Right ventricle myocardium inferior (tissue), 1 donor: ENCODE results near the gene MAGOHB. TPM values are rescaled to one million over a fixed set of nuclear protein-coding genes. Genes with fewer than 3 reads are reported as not detected.
"Not testable (repeated sequence)": the region's sequence is repeated elsewhere in the genome, so short reads cannot be mapped to it uniquely, and the experiment has no call there.

Experiments used
- ATAC-seq: fragments of 200-7000 bp; cut with Tn5 transposase; one replicate; pipeline ENCODE4 v1.9.1; 2020; ENCODE audit warnings: mild to moderate bottlenecking, moderate library complexity
- DNase-seq: peaks from one replicate; pipeline ENCODE4 v3.0.0; 2021; ENCODE audit errors: missing footprints
- intact Hi-C: fragments of 100-400 bp; cut with DNase I; formaldehyde crosslinking; loops from one replicate; pipeline ENCODE4 v1.11.0; 2022
- total RNA-seq: library from RNA; stranded (reverse); fragmentation: NEBNext Ultra II Directional; extraction: Animal tissue kit (Norgen Biotek cat#: 25700); gene quantifications from one replicate; pipeline ENCODE4 v1.2.1, GENCODE V29; 2021
- donor health status: DM: no; HTN: yes; CAD: no; lungs with severe emphysema.

The MAGOHB gene
- total RNA-seq, 1 donor from 2014 or later: 14.8 TPM

DNA sequence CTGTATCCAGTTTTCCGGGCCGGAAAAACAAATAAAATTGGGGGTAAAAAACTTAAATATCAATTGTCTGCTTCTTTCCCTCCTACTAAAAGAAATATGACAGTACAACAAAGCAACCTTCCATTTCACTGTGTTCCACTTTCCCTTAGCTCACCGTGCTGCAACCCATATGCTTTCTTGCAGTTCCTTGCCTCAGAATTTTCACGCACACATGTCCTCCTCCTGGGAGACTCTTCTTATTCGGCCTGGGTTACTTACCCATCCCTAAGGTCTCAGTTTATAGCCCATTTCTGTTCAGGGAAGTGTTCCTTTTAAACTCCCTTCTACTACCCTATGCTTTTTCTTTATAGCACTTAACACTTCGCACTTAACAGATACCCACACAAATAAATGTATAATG, 4.5 kb upstream of the MAGOHB start:
- ATAC-seq (no peak), DNase-seq (no peak)
- intact Hi-C loops: no loop called here

DNA sequence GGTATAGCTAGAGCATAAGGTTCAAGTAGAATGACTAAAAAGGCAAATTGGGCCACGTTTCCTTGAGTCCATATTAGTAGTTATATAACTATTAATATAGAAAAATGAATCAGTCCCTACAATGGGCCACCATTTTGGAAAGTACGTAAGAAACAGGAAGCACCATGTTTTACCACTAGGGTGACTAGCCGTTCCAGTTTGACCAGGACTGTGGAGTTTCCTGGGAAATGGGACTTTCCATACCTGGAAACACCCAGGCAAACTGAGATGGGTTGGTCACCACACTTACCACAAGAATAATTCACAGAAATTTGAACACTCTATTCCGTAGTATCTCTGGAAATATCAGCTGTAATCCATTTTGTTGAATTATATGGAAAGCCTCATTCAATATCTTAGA, 2.1 kb upstream of the MAGOHB start:
- DNase-seq (no peak), ATAC-seq (no peak)
- intact Hi-C loops: no loop called here

DNA sequence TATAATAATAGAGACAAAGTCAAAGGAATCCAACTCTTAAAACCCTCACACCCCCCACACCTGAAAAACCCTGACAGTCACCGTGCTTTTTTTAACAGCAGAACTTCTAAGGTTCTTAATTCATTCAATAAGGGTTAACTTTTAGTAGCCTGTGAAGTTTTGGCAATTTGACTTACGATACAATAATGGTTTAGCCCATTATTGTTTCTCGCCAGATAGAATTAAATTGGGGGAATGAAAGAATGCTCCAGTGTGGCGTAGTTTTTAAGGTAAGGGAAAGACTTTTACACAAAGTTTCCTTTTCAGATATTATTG, 604 bp upstream of the MAGOHB start:
- intact Hi-C loops: no loop called here
- no peak for ATAC-seq
- no peak for DNase-seq

DNA sequence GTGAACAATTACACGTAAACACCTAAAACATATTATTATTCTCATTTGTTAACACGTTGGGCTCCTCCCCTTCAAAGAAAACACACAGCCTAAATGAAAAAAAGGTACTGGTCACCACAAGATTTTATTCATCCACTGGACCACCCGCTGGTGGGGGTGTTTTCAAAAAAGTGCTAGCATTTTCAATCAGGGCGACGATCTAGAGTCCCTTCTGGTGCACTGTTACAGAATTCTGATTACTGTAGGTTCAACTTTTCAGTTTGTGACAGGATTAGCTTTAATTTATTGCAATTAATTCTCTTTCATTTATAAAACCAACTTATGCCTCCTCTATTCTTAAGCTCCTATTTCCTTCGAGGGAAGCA, 443 bp downstream of the MAGOHB start:
- intact Hi-C loops: loop anchor here (1.0 to 2.0 kb wide), 2 partner anchors 110 to 138 kb away; partner anchors contain the start of gene YBX3
- DNase-seq: no peak
- no peak for ATAC-seq

DNA sequence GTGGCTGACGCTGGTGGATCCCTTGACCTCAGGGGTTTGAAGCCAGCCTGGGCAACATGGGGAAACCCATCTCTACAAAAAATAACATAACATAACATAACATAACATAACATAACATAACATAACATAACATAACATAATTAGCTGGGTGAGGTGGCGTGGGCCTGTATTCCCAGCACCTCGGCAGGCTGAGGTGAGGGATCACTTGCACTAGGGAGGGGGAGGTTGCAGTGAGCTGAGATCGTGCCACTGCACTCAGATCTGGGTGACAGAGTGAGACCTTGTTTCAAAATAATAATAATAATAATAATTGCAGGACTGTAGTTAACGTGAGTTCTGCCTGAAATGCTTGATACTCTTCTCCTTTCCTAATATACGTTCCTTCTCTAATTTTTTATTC, 1.3 kb downstream of the MAGOHB start:
- DNase-seq (no peak), ATAC-seq (no peak)
- intact Hi-C loops: loop anchor here (2.0 kb wide), 1 partner anchor 139 kb away; no protein-coding TSS in a partner anchor

DNA sequence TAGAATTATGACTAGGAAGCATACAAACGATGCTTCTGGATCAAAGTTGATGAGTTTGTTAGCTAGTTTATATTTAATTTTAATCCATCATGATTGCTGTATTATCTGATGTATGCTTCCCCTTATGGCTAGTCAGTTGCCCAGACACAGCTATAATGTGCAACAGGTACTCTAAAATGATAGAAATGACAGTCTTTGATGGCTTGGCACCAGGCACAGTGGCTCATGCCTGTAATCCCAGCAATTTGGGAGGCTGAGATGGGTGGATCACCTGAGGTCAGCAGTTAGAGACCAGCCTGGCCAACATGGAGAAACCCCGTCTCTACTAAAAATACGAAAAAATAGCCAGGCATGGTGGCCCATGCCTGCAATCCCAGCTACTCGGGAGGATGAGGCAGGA, 2.2 kb downstream of the MAGOHB start:
- ATAC-seq, DNase-seq, intact Hi-C loops: not testable (repeated sequence)

DNA sequence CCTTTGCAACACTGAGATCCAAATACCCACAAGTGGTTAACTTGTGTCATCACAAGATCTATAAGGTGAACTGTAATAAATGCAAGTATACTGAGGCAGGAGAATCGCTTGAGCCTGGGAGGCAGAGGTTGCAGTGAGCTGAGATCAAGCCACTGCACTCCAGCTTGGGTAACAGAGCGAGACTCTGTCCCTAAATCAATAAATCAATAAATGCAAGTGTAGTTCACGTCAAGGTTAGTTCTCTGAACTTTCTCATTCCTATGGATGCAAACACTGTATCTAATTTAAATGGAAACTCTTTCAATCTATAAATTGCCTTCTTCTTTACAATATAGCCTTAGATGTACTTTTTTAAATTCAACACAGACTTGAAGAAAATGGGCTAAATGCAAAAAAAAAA, 3.2 kb downstream of the MAGOHB start:
- DNase-seq (no peak), ATAC-seq (no peak)
- intact Hi-C loops: no loop called here

DNA sequence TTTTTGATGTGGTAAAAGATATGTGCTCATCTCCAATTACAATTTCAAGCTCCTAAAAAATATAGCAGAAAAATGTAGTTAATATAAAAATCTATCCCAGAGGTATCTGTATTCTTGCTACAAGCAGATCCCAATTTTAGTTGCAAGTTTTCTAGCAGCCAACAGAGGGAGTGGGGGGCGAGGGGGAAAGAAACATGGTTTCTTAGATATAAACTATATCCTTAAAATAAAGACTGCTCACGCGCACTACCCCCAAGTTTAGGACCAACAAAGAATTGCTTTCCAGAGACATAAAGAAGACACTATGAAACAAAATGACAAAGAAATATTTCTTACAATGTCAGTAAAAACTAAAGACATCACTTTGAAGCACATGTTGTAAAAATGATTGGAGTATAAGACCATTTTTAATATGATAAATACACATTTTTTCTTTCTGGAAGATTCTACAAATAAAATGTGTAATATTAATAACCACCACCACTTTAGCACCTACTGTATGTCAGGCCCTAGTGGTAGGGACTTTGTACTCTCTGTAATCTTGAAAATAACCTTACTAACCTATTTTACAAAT, 5.4 kb downstream of the MAGOHB start:
- intact Hi-C loops: no loop called here
- DNase-seq: no peak
- no peak for ATAC-seq

DNA sequence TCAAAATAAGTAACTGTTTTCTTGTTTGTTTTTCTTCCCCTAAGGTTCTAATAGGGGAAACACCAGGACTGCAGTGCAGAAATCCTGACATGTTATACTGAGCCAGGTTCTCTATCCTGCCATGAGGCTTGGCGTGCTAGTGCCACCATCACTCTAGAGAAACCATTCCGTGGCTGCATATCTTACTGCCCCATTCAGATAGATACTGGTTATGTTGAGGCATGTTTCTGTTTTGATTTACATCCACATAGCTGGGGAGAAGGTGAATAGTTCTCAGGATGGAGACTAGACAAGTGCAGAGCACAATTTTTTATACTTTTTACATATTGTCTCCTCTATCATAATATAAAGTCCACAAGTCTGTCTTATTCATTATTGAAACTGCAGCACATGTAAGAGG, 11.5 kb downstream of the MAGOHB start:
- ATAC-seq (no peak), DNase-seq (no peak)
- intact Hi-C loops: no loop called here

DNA sequence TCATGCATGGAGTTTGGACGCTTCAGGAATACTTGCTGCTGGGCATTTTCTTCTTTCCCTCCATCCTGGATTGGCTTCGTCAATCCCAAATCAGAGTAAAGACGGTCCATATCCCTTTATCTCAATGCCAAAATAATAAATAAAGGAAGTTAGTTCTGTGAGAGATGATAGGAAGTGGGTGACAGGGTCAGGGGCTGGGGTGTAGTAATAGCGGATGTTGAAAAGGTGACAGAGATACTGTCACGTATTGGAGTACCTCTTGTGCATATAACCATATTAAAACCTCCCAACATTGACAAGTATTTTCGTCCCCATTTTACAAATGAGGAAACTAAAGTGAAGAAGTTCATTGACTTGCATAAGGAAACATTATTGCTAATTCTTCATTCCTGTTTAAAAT, 12.4 kb downstream of the MAGOHB start:
- DNase-seq (no peak), ATAC-seq (no peak)
- intact Hi-C loops: no loop called here

DNA sequence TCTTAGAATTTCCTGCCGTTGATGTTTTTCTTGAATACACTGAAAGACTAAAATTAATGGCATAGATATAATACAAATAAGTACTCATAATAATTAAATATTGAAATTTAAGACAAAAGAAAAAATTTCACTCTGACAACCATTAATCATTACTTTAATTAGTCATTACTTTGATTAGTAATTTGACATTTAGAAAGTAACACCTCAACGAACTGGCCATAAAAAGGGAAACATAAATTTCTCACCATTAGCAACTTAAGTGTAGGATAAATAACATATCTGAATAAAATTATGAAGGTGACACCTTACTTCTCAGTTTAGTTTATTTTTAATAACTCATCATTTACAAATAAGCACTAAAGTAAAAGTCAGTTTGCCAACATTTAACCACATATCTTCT, 17.5 kb downstream of the MAGOHB start:
- DNase-seq (no peak), ATAC-seq (no peak)
- intact Hi-C loops: no loop called here

DNA sequence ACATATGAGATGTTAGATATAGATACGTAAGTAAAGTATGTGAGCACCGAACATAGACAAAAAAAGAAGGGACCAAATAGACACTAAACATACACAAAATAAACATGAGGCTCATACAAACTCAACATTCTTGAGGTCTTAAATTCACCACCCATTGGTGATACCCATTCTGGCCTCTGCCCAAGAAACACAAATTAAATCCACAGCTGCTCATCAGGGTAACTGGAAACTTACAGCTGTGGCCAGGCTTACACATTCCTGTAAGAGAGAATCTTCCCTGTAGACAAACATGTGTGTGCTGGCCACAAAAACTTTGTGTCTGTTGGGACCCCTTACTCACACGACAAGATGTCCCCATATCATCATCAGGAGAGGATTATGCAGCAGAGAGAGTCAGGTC, 22.4 kb downstream of the MAGOHB start:
- DNase-seq: no peak
- intact Hi-C loops: no loop called here

DNA sequence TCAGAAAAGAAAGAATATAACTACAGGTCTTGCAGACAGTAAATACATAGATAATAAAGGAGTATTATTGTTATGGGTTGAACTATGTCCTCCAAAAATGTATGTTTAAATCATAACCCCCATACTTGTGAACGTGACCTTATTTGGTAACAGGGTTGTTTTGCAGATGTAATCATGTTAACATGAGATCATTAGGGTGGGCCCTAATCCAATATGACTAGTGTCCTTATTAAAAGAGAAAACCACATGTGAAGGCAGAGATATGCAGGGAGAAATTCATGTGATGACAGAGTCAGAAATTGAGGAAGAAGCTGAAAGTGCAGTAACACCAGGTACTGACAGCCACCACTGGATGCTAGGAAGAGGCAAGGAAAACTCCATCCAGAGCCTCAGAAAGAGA, 29.0 kb downstream of the MAGOHB start:
- intact Hi-C loops: loop anchor here (10.0 kb wide), 1 partner anchor 70 kb away; no protein-coding TSS in a partner anchor
- ATAC-seq (no peak), DNase-seq (no peak)

More for the DNA sequence above, 22.4 kb downstream of the MAGOHB start:
- ATAC-seq: no peak

DNA sequence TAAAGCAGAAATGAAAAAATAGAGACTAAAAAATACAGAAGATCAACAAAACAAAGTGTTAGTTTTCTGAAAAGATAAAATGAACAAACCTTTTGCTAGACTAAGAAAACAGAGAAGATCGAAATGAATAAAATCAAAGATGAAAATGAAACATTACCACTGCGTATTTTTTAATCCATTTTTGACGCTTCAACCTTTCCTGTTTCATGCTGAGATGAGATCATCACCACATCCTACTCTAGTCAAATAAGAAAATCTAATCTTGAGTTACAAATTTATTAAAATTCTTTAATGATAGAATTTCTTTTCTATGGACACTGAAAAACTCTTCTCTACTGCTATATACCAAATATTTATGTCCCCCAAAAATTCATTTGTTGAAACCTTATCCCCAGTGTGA, 30.7 kb downstream of the MAGOHB start:
- intact Hi-C loops: loop anchor here (10.0 kb wide), 1 partner anchor 72 kb away; no protein-coding TSS in a partner anchor
- DNase-seq (no peak), ATAC-seq (no peak)

DNA sequence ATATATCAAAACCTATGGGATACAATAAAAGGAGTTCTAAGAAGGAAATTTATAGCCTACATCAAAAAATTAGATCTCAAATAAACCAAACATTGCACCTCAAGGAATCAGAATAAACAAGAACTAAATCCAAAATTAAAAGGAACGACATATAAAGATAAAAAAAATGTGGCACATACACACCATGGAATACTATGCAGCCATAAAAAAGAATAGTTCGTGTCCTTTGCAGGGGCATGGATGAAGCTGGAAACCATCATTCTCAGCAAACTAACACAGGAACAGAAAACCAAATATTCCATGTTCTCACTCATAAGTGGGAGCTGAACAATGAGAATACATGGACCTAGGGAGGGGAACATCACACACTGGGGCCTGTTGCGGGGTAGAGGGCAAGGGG, 31.3 kb downstream of the MAGOHB start:
- intact Hi-C loops: loop anchor here (10.0 kb wide), 1 partner anchor 73 kb away; no protein-coding TSS in a partner anchor
- DNase-seq, ATAC-seq: not testable (repeated sequence)

DNA sequence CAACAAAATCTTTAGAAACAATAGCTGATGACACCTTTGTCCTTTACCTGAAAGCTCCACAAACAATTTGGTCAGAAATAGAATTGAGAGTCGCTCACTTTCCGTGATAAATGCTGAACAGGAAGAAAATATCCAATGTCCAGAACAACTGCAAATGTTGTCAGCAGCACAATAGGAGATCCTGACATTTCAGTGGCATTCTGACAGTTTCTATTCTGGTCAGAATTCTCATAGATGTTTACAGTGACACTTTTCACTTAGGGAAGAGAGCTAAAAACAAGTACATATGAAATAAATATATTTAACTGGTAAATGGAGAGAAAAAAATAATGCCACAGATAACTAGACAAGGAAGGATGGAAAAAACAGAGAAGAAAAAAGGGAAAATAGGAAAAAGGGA, 39.1 kb downstream of the MAGOHB start:
- intact Hi-C loops: no loop called here
- no peak for DNase-seq
- no peak for ATAC-seq

DNA sequence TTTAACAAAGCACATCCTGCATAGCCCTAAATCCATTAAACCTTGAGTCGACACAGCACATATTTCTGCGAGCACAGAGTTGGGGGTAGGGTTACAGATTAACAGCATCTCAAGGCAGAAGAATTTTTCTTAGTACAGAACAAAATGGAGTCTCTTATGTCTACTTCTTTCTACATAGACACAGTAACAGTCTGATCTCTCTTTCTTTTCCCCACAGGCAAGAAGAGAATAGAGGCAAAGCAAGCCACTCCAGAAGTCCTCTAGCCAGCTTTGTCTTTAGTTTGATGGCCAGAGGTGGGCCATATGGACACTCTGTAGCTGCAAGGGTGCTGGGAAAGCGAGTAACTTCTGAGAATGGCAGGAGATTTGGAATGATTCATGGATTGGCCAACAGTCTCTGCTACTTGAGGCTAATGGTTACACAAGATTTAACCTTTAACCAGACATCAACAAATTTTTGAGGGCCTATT, 41.4 kb downstream of the MAGOHB start:
- DNase-seq, ATAC-seq, intact Hi-C loops: not testable (repeated sequence)

DNA sequence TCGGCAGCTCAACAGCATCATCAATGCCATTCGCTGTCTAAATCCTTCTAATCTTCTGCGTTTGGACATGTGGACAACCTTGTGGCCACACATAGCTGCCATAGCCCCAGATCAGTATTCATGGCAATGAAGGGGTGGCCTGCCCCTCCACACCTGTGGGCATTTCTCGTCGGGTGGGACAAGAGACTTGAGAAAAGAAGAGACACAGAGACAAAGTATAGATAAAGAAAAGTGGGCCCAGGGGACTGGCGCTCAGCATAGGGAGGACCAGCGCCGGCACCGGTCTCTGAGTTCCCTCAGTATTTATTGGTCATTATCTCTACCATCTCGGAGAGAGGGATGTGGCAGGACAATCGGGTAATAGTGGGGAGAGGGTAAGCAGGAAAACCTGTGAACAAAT, 42.3 kb downstream of the MAGOHB start:
- no peak for DNase-seq
- ATAC-seq: no peak
- intact Hi-C loops: no loop called here

DNA sequence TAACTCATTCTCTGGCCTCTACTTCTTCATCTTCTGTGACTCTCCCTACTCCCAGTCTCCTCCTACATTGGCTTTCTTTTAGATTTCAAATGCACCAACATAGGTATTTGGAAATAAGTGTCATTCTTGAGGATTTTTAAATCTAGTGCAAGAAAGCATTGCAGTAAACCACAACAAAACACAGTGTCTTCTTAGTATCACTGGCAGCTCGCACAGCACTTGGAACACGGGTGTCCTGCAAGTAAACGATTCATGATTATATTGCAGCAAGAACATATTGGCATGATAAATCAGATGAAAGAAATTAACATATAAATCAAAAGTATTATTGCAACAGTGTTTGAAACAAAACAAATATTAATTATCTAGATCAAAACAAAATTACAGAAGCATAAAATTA, 45.6 kb downstream of the MAGOHB start:
- intact Hi-C loops: loop anchor here (10.0 kb wide), 1 partner anchor 813 kb away; no protein-coding TSS in a partner anchor
- ATAC-seq: no peak
- DNase-seq: no peak

DNA sequence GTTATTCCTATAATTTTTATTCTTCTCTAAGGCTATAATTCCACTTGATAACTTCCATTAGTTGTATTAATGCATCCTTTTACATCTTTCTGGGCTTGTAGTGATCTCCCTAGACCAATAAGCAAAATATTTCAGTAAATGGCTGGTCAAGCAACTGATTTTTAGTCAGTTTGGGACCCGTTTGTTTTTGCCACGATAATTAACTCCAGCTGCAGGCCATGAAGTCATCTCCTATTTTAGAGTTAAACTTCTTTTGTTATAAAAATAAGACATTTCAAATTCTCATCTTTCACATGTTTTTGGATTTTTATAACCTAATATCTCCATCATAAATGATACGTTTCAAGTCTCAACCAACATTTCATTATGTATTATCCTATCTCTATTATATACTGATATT, 49.4 kb downstream of the MAGOHB start:
- intact Hi-C loops: loop anchor here (2.0 to 10.0 kb wide), 2 partner anchors 329 to 809 kb away; no protein-coding TSS in a partner anchor
- DNase-seq (no peak), ATAC-seq (no peak)

DNA sequence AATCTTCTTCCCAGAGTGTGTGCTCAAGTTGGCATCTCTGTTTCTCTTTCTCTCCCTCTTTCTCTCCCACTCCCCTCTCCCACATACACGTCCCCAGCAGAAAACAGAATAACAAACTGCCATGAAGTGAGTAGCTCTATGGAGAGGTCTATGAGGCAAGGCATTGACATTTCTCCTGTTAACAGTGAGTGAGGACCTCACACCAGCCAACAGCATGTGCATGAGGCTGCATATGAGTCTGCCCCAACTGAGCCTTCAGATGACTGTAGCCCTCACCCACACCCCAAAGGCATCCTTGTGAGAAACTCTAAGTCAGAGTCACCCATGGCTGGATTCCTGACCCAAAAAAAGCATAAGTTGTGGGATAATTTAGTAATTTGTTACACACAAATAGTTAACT, 50.4 kb downstream of the MAGOHB start:
- intact Hi-C loops: loop anchor here (2.0 to 10.0 kb wide), 2 partner anchors 328 to 808 kb away; no protein-coding TSS in a partner anchor
- no peak for ATAC-seq

More for the DNA sequence above, 50.4 kb downstream of the MAGOHB start:
- DNase-seq: no peak
